WTC11 (cell line): Measurements from ENCODE around the gene KRT80. TPM values are rescaled to one million over a fixed set of nuclear protein-coding genes. Genes with fewer than 3 reads are reported as not detected.
A peak's percentile ranks its signal among the peaks of the same experiment; 100 is the strongest.

Source experiments
- ATAC-seq: fragments of 200-7000 bp; cut with Tn5 transposase; 2 replicates; pipeline ENCODE4 v1.10.0; 2021; ENCODE audit warnings: mild to moderate bottlenecking, moderate library complexity
- CTCF ChIA-PET: fragments of 300-600 bp; sonication (Branson Sonifier 250); formaldehyde crosslinking; loops from one replicate; lab custom pipeline; 2021; ENCODE audit warnings: antibody characterized with exemption; lab: Charles Lee
- POLR2A ChIA-PET: fragments of 350-600 bp; sonication (Branson Sonifier 250); formaldehyde crosslinking; loops from one replicate; lab custom pipeline; 2021; ENCODE audit warnings: antibody characterized with exemption; lab: Charles Lee
- DNase-seq: peaks from one replicate; pipeline ENCODE4 v3.0.0; 2021; ENCODE audit warnings: low spot score
- H3K27ac Mint-ChIP-seq: 2 replicates; pipeline ENCODE4 v1.8.0; 2021; ENCODE audit warnings: mixed read lengths
- H3K27me3 Mint-ChIP-seq: 2 replicates; pipeline ENCODE4 v1.8.0; 2021; ENCODE audit warnings: low read depth, mild to moderate bottlenecking, moderate library complexity, mixed read lengths
- H3K36me3 Mint-ChIP-seq: 2 replicates; pipeline ENCODE4 v1.8.0; 2021; ENCODE audit warnings: mixed read lengths
- H3K4me1 Mint-ChIP-seq: 2 replicates; pipeline ENCODE4 v1.8.0; 2022; ENCODE audit warnings: mixed read lengths
- H3K4me3 Mint-ChIP-seq: 2 replicates; pipeline ENCODE4 v1.8.0; 2021; ENCODE audit warnings: mild to moderate bottlenecking, moderate library complexity, mixed read lengths
- H3K9me3 Mint-ChIP-seq: 2 replicates; pipeline ENCODE4 v1.8.0; 2021; ENCODE audit warnings: mixed read lengths
- ATF6 ChIP-seq: sonication (generic); formaldehyde crosslinking; IDR thresholded peaks from 2 replicates; pipeline ENCODE4 v1.8.1; 2023; ENCODE audit warnings: mild to moderate bottlenecking, missing genetic modification reagents
- CTCF ChIP-seq: fragments of 200-600 bp; IDR thresholded peaks from 2 replicates; pipeline ENCODE4 v1.8.0; 2022; ENCODE audit warnings: antibody characterized with exemption
- ELF4 ChIP-seq: sonication (generic); formaldehyde crosslinking; IDR thresholded peaks from 2 replicates; pipeline ENCODE4 v1.8.1; 2022; ENCODE audit warnings: low read depth, mild to moderate bottlenecking, moderate library complexity, missing genetic modification reagents
- GRHL2 ChIP-seq: fragments of 250-450 bp; sonication (Bioruptor Pico); IDR thresholded peaks from 2 replicates; pipeline ENCODE4 v1.8.0; 2022; ENCODE audit warnings: mild to moderate bottlenecking, moderate library complexity; ENCODE audit not compliant: insufficient replicate concordance, severe bottlenecking
- HMGA2 ChIP-seq: fragments of 250-450 bp; sonication (Bioruptor Pico); IDR thresholded peaks from 2 replicates; pipeline ENCODE4 v1.4.0; 2021; ENCODE audit warnings: mild to moderate bottlenecking, moderate library complexity
- HMGXB4 ChIP-seq: sonication (generic); formaldehyde crosslinking; IDR thresholded peaks from 2 replicates; pipeline ENCODE4 v1.8.1; 2023; ENCODE audit warnings: mild to moderate bottlenecking, moderate library complexity, missing genetic modification reagents
- JAZF1 ChIP-seq: fragments of 250-450 bp; sonication (Bioruptor Pico); IDR thresholded peaks from 2 replicates; pipeline ENCODE4 v1.9.0; 2021; ENCODE audit warnings: moderate library complexity, mild to moderate bottlenecking, inconsistent platforms
- MAX ChIP-seq: sonication (generic); formaldehyde crosslinking; IDR thresholded peaks from 2 replicates; pipeline ENCODE4 v1.8.0; 2022; ENCODE audit warnings: mild to moderate bottlenecking, missing genetic modification reagents
- NFATC4 ChIP-seq: fragments of 250-450 bp; sonication (Bioruptor Pico); IDR thresholded peaks from 2 replicates; pipeline ENCODE4 v1.9.0; 2021; ENCODE audit warnings: mild to moderate bottlenecking
- PRDM15 ChIP-seq: sonication (generic); formaldehyde crosslinking; IDR thresholded peaks from 2 replicates; pipeline ENCODE4 v1.8.0; 2022; ENCODE audit warnings: missing genetic modification reagents
- RELA ChIP-seq: sonication (generic); formaldehyde crosslinking; IDR thresholded peaks from 2 replicates; pipeline ENCODE4 v1.8.1; 2022; ENCODE audit warnings: missing genetic modification reagents, mild to moderate bottlenecking, borderline replicate concordance
- RORB ChIP-seq: fragments of 250-450 bp; sonication (Bioruptor Pico); IDR thresholded peaks from 2 replicates; pipeline ENCODE4 v1.9.0; 2021; ENCODE audit warnings: mild to moderate bottlenecking
- STAT6 ChIP-seq: sonication (generic); formaldehyde crosslinking; conservative IDR thresholded peaks from 2 replicates; pipeline ENCODE4 v1.8.1; 2023; ENCODE audit warnings: mild to moderate bottlenecking, low read depth, missing genetic modification reagents, moderate library complexity
- TCF7 ChIP-seq: sonication (generic); formaldehyde crosslinking; IDR thresholded peaks from 2 replicates; pipeline ENCODE4 v1.8.0; 2022; ENCODE audit warnings: mild to moderate bottlenecking, low read depth, missing genetic modification reagents, moderate library complexity
- TEAD1 ChIP-seq: sonication (generic); formaldehyde crosslinking; IDR thresholded peaks from 2 replicates; pipeline ENCODE4 v1.8.0; 2022; ENCODE audit warnings: mild to moderate bottlenecking, missing genetic modification reagents
- USF2 ChIP-seq: sonication (generic); formaldehyde crosslinking; IDR thresholded peaks from 2 replicates; pipeline ENCODE4 v1.8.1; 2023; ENCODE audit warnings: mild to moderate bottlenecking, missing genetic modification reagents, moderate library complexity
- ZBTB21 ChIP-seq: sonication (generic); formaldehyde crosslinking; IDR thresholded peaks from 2 replicates; pipeline ENCODE4 v1.8.1; 2023; ENCODE audit warnings: mild to moderate bottlenecking, missing genetic modification reagents, borderline replicate concordance
- ZMAT4 ChIP-seq: fragments of 250-450 bp; sonication (Bioruptor Pico); IDR thresholded peaks from 2 replicates; pipeline ENCODE4 v1.9.0; 2021; ENCODE audit warnings: mild to moderate bottlenecking
- ZNF396 ChIP-seq: fragments of 250-450 bp; sonication (Bioruptor Pico); IDR thresholded peaks from 2 replicates; pipeline ENCODE4 v1.8.0; 2021; ENCODE audit warnings: mild to moderate bottlenecking, moderate library complexity, borderline replicate concordance
- ZNF423 ChIP-seq: fragments of 250-450 bp; sonication (Bioruptor Pico); IDR thresholded peaks from 2 replicates; pipeline ENCODE4 v2.1.2; 2022; ENCODE audit warnings: mild to moderate bottlenecking, moderate library complexity
- ZNF671 ChIP-seq: fragments of 250-450 bp; sonication (Bioruptor Pico); IDR thresholded peaks from 2 replicates; pipeline ENCODE4 v1.8.0; 2021; ENCODE audit warnings: mild to moderate bottlenecking
- total RNA-seq: library from RNA; stranded (reverse); gene quantifications from 3 replicates; pipeline ENCODE4 v1.2.3, GENCODE V29; 2021

KRT80 gene
- total RNA-seq, 1 experiment from 2014 or later = 0.11 TPM

GRCh38 chr12:52171950-52172512 is 19.8 kb downstream of the KRT80 start:
- DNase-seq (peak; percentile 79), ATAC-seq (peak; percentile 71)
- Mint-ChIP-seq H3K9me3 (no peaks in the 10 kb centered on the region), H3K4me1 (peaks cover 9% of the 10 kb centered on the region), H3K4me3 (no peak overlapping the region), H3K36me3 (no peaks in the 10 kb centered on the region), H3K27me3 (no peaks in the 10 kb centered on the region), H3K27ac (no peak overlapping the region)
- POLR2A ChIA-PET = no interaction called here
- CTCF ChIA-PET = interaction anchor here (0.6 to 3.5 kb wide), 25 partner anchors 10 to 706 kb away, joined by 3 to 40 read pairs (median 3); no protein-coding TSS in a partner anchor
- TF ChIP-seq HMGXB4 (CRISPR knock-in tag) (0 out of 2 replicates have a peak, but pooled peaks have one; percentile 35), TCF7 (CRISPR knock-in tag) (no peak), ZBTB21 (0 out of 2 replicates have a peak, but pooled peaks have one; percentile 44), CTCF (0 out of 2 replicates have a peak, but pooled peaks have one; percentile 25), TEAD1 (CRISPR knock-in tag) (no peak), MAX (CRISPR knock-in tag) (peak; percentile 29; the same call in 1 of the 2 replicates), HMGA2 (CRISPR knock-in tag) (no peak)

- Mint-ChIP-seq H3K4me1 (peaks cover 5% of the 10 kb centered on the region), H3K36me3 (no peaks in the 10 kb centered on the region), H3K27me3 (no peaks in the 10 kb centered on the region), H3K27ac (no peak overlapping the region), H3K4me3 (no peak overlapping the region), H3K9me3 (no peaks in the 10 kb centered on the region)
- no peak for DNase-seq
- ChIA-PET POLR2A (no interaction called here), CTCF (interaction anchor here (0.8 to 3.5 kb wide), 9 partner anchors 11 to 157 kb away, joined by 3 to 29 read pairs (median 6); no protein-coding TSS in a partner anchor)
- no peak for ATAC-seq
- TF ChIP-seq ZNF396 (CRISPR knock-in tag) (no peak), JAZF1 (no peak), ZNF423 (CRISPR knock-in tag) (no peak), RORB (CRISPR knock-in tag) (no peak), ZNF671 (CRISPR knock-in tag) (no peak), PRDM15 (CRISPR knock-in tag) (no peak), USF2 (CRISPR knock-in tag) (no peak), ZMAT4 (CRISPR knock-in tag) (no peak), ELF4 (CRISPR knock-in tag) (no peak), GRHL2 (no peak), RELA (CRISPR knock-in tag) (no peak), STAT6 (no peak), ATF6 (no peak), NFATC4 (CRISPR knock-in tag) (no peak), TEAD1 (CRISPR knock-in tag) (no peak)
These were observed 21.0 kb downstream of the KRT80 start for GRCh38 chr12:52170827-52171226.
